GM15510 (cell line): ENCODE data around the gene MRPL49.

Source experiments
- POLR2A ChIP-seq: IDR thresholded peaks from 3 replicates; pipeline ENCODE4 v1.6.1; 2011; ENCODE audit warnings: borderline replicate concordance; ENCODE audit not compliant: insufficient read length; ENCODE audit errors: extremely low read depth

MRPL49 gene

GRCh38 chr11:65121865-65122696 is at the start of gene MRPL49, which contains the start of gene FAU:
Gene MRPL49 (plus strand): TSS chr11:65122321. CDS start chr11:65122347, 26 bp downstream.
Gene FAU (minus strand): TSS chr11:65122134. CDS start chr11:65121813, 321 bp downstream.
- TF ChIP-seq POLR2A: peak; percentile 94

- TF ChIP-seq POLR2A: no peak
These were observed 49.5 kb upstream of the MRPL49 start for GRCh38 chr11:65072631-65072966.

DNA sequence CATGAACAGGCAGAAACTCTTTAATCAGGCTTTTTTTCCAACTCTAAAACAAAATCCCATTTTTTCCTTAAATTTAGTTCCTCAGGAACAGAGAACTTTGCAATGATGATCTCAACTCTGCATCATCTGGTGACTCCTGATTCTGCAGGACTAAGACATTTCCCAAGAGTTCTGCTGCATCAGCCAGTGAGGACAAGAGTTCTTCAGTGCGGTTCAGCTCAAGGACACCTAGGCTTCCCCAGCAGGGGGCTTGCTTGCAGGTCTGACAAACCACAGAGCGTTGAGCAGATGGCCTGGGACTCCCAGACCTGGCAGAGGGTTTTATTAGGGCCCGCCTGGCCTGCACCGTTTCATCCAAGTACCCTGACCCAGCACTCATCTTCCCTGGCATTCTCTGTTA is 44.7 kb upstream of the MRPL49 start:
- no peak for TF ChIP-seq POLR2A

- TF ChIP-seq POLR2A: no peak
These were observed 44.0 kb upstream of the MRPL49 start for GRCh38 chr11:65078151-65078550.

- TF ChIP-seq POLR2A: no peak
These were observed 43.3 kb upstream of the MRPL49 start for GRCh38 chr11:65078786-65079342.

DNA sequence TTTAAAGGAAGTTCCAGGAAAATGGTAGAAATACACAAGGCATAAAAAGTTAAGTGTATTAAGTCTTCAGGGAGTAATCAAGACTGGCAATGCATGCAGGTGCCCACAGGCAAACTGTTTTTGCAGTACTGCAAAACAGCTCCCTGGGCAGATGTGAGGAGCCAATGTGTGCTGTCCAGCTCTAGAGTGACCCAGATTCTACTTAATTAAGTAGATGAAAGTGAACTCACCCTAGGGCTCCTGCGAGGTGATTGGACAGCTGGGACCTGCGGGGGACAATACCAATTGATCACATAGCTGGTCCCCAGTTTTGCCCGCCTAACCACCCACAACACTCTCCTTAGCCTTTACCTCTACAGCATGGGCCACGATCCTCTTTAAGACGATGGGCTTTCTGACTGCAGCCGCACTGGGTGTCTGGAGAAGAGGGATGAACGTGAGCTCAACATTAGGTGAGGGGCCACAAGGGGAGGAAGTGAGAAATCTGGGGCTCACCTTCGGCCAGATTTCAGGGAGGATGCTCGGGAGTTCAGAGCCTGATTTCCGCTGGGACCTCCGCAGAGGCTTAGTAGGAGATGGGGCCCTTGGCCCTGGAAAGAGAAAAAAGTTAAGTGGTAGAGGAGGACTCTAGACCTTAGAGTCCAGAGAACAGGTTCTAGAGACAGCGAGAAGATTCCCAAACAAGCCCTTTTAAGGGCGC is 38.8 kb upstream of the MRPL49 start:
- no peak for TF ChIP-seq POLR2A

DNA sequence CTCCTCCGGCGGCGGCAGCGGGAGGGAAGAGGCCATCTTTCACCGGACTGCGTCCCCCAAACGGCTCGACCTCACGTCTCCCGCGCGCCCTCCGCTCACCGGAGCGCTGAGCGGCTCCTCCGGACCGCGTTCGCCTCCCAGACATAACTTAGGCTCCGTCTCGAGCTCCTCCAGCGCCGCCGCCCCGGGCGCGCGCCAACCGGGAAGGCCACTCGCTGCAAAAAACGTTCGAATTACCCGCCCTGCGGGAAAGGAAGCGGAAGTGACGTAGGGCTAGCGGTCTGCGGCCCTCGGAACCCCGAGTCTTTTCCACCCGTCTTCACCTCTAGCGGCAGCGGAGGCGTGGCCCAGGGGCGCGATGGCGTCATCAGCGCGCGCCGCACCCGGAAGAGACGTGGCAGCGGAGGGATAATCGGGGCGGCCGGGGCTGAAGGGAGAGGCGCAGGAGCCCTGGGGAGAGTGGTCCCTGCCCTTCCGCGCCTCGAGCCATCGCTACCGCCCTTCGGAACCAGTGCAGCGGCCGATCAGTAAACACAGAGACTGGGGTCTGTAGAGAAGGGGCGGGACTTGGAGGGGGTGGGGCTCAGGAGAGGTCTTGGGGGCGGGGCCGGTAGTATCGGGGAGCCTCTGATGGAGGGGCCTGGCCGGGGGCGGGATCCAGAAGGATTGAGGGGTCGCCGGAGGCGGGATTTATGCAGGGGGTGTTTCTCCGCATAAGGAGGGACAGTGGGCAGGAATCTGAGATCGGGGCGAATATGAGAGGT is 38.1 kb upstream of the MRPL49 start, which contains the start of the genes CDCA5 and ZFPL1:
Gene CDCA5, minus strand, starts transcription at position 207 of the 764 bp plus-strand sequence. Its CDS starts 62 bp downstream, at position 145.
Gene ZFPL1, plus strand, starts transcription at position 389 of the 764 bp plus-strand sequence. CDS start 477 bp downstream, outside the sequence.
- TF ChIP-seq POLR2A: peak; percentile 71

GRCh38 chr11:65084598-65085375 is 37.3 kb upstream of the MRPL49 start:
- TF ChIP-seq POLR2A: no peak

DNA sequence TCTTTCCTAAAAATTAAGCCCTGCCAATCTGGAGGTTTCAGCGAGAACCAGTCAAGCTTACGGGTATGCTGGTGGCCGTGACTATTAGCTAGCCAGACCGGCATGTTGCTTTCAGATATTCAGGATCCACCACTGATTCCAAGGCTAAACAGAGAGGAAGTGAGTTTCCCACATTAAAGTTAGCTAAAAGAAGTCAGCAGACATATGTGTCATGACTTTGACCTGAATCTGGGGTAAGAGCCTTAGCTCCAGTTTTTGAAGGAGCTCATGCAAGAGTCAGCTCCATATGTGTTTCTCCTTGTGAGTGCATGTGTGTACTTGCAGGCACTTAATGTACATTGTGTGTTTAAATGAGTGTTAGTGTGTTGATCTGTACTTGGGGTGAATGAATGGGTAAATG is 36.7 kb upstream of the MRPL49 start:
- TF ChIP-seq POLR2A: no peak

DNA sequence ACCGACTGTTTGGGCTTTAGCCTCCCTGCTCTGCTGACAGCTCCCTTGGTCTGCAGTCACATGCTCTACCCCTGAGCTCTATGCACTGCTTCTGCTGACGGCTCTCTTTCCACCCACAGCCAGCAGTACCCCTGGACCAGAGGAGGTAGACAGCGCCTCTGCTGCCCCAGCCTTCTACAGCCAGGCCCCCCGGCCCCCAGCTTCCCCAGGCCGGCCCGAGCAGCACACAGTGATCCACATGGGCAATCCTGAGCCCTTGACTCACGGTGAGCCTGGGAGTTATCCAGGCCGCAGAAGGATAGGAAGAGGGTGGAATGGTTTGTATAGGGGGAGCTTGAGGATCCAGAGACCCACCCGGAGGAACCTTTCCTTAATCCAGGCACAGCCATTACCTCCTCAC is 35.3 kb upstream of the MRPL49 start:
- TF ChIP-seq POLR2A: no peak

- no peak for TF ChIP-seq POLR2A
These were observed 34.9 kb upstream of the MRPL49 start for GRCh38 chr11:65087216-65087615.

DNA sequence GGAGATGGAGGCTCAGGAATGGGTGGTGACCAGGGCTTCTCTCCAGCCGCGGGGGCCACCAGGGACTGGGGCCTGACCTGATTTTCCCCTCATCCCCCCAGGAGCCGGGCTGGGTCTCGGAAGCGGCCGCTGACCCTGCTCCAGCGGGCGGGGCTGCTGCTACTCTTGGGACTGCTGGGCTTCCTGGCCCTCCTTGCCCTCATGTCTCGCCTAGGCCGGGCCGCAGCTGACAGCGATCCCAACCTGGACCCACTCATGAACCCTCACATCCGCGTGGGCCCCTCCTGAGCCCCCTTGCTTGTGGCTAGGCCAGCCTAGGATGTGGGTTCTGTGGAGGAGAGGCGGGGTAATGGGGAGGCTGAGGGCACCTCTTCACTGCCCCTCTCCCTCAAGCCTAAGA is 34.3 kb upstream of the MRPL49 start:
- TF ChIP-seq POLR2A: no peak

DNA sequence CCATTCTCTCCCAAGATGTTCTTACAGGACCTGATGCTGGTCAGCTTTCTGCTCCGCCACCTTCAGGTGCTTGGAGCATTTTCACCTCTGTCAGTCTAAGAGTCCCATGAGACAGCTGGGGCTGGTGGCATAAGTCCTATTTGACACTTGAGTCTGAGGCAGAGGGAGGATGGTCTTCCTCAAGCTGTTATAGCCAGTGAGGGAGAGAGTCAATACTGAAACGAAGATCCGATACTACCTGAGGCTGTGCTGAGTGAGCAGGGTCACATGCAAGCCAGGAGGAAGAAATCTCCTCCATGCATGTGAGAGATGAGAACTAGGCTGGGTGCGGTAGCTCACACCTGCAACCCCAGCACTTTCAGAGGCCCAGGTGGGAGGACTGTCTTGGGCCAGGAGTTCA is 32.5 kb upstream of the MRPL49 start:
- TF ChIP-seq POLR2A: no peak

DNA sequence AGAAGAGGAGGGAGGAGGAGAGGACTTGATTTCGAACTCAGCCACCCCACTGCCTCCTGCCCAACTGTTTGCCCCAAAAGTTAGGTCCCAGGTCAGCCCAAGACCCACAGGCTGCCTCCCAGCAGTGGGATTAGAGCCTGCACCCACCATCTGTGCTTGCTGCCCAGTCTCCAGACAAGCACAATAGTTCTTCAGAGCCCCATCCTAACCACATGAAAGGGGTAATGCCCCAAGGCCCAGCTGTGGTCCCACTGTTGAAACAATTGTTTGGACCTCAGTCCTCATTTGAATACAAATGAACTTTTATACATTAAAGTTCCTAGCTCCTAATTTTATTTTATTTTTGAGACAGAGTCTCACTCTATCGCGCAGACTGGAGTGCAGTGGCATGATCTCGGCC is 31.5 kb upstream of the MRPL49 start:
- no peak for TF ChIP-seq POLR2A

GRCh38 chr11:65095427-65095826 is 26.7 kb upstream of the MRPL49 start:
- no peak for TF ChIP-seq POLR2A
